Activated T-helper 17 cell treated with anti-CD3 and anti-CD28 coated beads, Interleukin-2, amount 50 U/mL, for 72 hours (primary cell): ENCODE results near the gene CDSN. TPM values are rescaled to one million over a fixed set of nuclear protein-coding genes. Genes with fewer than 3 reads are reported as not detected.

ENCODE experiments used
- ATAC-seq: fragments of 150-1000 bp; cut with Tn5 transposase; replicated peaks from 2 replicates; pipeline ENCODE4 v1.10.0; 2021; ENCODE audit warnings: mild to moderate bottlenecking, moderate library complexity
- H3K27ac Mint-ChIP-seq: one replicate; pipeline ENCODE4 v1.8.0; 2022; ENCODE audit warnings: mixed read lengths
- H3K27me3 Mint-ChIP-seq: one replicate; pipeline ENCODE4 v1.8.0; 2022; ENCODE audit warnings: mixed read lengths
- H3K36me3 Mint-ChIP-seq: one replicate; pipeline ENCODE4 v1.8.0; 2022; ENCODE audit warnings: low read depth, mild to moderate bottlenecking, mixed read lengths
- H3K4me1 Mint-ChIP-seq: one replicate; pipeline ENCODE4 v1.8.0; 2022; ENCODE audit warnings: mixed read lengths
- H3K4me3 Mint-ChIP-seq: one replicate; pipeline ENCODE4 v1.8.0; 2022; ENCODE audit warnings: mild to moderate bottlenecking, mixed read lengths
- H3K9me3 Mint-ChIP-seq: one replicate; pipeline ENCODE4 v1.8.0; 2022; ENCODE audit warnings: mixed read lengths
- total RNA-seq, 2 donors: library from RNA; stranded (reverse); gene quantifications; one replicate each; pipeline ENCODE4 v1.2.3, GENCODE V29; 2022

The CDSN gene
- total RNA-seq, 2 donors from 2014 or later, result not detected

DNA sequence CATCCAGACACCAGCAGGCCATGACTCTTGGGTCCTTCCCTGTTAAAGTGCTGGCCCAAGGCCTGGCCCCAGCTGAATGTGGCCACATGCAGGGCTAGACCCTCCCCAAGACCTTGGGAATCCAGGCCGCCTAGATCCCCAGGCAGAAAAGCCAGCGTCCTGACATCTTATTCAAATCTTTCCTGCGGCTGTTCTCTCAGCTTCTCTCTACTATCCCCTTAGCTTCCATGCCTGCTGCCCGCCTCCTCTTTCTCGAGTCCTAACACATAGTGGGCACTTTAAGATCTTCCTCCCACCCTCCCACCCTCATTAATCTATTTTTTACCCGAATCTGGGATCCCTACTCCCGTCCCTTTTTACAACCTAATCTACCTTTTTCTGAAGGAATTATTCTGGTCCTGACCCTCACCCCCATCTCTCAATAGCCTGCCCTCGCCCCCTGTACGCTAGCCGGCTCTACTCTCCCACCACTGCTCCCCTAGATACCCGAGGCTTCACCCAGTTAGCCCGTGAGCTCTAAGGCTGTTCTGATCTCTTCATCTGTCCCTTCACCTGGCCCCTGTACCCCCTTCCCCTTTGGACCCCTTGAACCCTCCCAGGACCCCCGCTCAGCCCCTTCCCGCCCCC, 37.4 kb upstream of the CDSN start, which contains the start of gene CCHCR1:
TSS of gene CCHCR1 (minus strand) at position 290 of the 627 bp plus-strand sequence. CDS start at position 88, 202 bp downstream.
- ATAC-seq, result peak; percentile 35
- Mint-ChIP-seq H3K27me3 (no peaks in the 10 kb centered on the region), H3K36me3 (peaks cover 90% of the 10 kb centered on the region), H3K4me3 (peak within 1 kb of the TSS; percentile 92), H3K4me1 (peaks cover 12% of the 10 kb centered on the region), H3K27ac (peak within 1 kb of the TSS; percentile 76), H3K9me3 (no peaks in the 10 kb centered on the region)

DNA sequence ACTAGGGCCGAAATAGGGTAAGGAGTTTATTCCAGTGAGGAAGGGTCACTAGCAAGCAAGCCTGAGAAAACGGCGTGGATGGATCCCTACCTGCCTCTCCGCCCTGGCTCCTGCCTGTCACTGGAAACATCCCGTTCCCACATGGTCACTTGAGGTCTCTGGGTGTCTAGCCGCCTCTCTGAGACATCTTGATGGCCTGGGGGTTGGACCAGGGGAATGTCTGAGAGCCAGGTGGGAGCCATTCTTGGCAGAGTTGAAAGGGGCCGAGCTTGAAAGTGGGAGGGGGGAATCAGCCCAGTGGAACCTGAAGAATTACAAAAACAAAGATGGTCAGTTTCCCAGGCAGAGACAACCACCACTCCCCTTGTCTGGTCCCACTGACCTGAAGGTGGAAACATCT, 36.4 kb upstream of the CDSN start:
- Mint-ChIP-seq H3K4me1 (peaks cover 5% of the 10 kb centered on the region), H3K27ac (no peak overlapping the region), H3K27me3 (no peaks in the 10 kb centered on the region), H3K4me3 (peak overlapping the region; percentile 92), H3K36me3 (peaks cover 83% of the 10 kb centered on the region), H3K9me3 (no peaks in the 10 kb centered on the region)
- no peak for ATAC-seq

DNA sequence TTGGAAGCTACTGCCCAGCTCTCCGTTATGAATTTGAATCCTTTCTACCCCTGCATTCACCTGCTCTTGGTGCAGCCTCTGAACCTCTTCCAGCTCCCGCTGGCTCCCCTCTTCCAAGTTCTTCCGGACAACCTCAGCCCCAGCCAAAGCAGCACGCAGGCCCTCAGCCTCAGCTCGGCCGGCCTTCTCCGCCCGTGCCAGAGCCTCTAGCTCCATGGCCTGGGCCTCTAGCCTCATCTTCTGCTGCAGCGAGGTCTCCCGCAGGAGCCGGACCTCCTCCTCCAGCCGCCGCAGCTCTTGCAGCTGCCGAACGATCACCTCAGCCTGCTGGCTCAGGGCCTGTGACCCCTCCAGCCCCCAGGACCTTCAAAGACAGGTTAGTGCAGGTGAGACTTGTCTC, 34.2 kb upstream of the CDSN start:
- ATAC-seq, result no peak
- Mint-ChIP-seq H3K27ac (no peak overlapping the region), H3K4me1 (peaks cover 6% of the 10 kb centered on the region), H3K27me3 (no peaks in the 10 kb centered on the region), H3K36me3 (peaks cover 81% of the 10 kb centered on the region), H3K9me3 (no peaks in the 10 kb centered on the region), H3K4me3 (no peak overlapping the region)

DNA sequence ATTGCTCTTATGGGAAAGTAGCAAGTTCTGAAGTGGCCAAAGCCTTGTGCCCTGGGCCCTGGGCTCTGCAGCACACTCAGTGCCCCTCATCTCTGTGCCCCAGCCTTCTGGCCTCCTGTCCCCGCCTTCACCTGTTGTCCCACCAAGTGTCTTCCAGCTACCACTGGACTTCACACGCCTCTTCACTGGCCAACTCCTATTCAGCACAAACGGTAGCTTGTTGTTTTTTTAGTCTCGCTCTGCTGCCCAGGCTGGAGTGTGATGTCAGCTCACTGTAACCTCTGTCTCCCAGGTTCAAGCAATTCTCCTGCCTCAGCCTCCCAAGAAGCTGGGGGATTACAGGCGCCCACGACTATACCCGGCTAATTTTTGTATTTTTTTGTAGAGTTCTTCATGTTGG, 32.5 kb upstream of the CDSN start:
- Mint-ChIP-seq H3K4me1 (peaks cover 6% of the 10 kb centered on the region), H3K4me3 (no peak overlapping the region), H3K27me3 (no peaks in the 10 kb centered on the region), H3K9me3 (no peaks in the 10 kb centered on the region), H3K36me3 (peaks cover 68% of the 10 kb centered on the region), H3K27ac (no peak overlapping the region)
- no peak for ATAC-seq

DNA sequence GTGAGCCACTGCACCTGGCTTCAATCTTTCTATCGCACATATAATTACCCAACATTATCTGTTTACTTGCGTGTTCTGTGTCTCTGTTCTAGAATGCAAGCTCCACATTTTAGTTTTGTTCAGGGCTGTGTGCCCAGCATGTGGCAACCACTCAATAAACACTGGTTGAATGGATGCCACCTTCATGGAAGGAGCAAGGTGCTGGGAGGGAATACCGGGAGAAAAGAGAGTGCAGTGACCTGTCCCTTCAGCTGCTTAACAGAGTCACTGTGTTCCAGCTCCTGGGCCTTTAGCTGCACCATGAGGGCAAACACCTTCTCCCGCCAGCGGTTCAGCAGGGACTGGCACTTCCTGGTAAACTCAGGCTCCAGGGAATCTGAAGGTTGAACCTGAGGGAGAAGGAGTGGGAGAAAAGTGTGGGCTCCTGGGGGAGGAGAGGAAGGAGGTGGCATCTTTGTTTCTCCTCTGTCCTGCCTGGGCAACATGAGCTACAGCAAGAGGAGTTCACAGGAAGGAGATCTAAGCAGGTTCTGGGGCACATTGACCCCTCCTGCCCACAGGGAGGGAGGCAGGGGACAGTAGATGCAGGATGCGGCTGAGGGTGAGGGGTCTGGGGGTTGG, 29.7 kb upstream of the CDSN start:
- Mint-ChIP-seq H3K27me3 (no peaks in the 10 kb centered on the region), H3K27ac (no peak overlapping the region), H3K4me3 (no peak overlapping the region), H3K9me3 (no peaks in the 10 kb centered on the region), H3K4me1 (peaks cover 6% of the 10 kb centered on the region), H3K36me3 (peaks cover 59% of the 10 kb centered on the region)
- no peak for ATAC-seq

DNA sequence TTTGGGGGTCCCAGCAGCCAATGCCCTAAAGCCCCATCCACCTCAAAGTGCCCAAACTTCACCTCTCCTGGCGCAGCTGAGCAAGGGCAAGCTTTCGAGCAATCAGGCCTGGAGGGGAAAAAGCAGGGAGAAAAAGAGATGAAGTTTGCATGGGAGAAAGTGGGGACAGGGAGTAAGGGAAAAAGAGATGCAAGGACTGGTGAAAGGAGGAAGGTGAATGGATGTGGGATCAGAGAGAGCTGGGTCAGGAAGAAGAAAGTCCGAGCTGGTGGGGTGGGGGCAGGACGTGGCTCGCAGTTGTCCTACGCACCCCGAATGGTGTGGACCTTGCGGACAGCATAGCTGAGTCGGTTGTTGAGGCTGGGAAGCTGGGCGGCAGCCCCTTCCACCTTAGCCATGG, 25.1 kb upstream of the CDSN start:
- peaks cover 45% of the 10 kb centered on the region for H3K36me3 Mint-ChIP-seq
- no peak overlapping the region for H3K27ac Mint-ChIP-seq
- H3K4me3 Mint-ChIP-seq, result no peak overlapping the region
- H3K9me3 Mint-ChIP-seq, result no peaks in the 10 kb centered on the region
- no peak for ATAC-seq
- no peaks in the 10 kb centered on the region for H3K27me3 Mint-ChIP-seq
- no peaks in the 10 kb centered on the region for H3K4me1 Mint-ChIP-seq

DNA sequence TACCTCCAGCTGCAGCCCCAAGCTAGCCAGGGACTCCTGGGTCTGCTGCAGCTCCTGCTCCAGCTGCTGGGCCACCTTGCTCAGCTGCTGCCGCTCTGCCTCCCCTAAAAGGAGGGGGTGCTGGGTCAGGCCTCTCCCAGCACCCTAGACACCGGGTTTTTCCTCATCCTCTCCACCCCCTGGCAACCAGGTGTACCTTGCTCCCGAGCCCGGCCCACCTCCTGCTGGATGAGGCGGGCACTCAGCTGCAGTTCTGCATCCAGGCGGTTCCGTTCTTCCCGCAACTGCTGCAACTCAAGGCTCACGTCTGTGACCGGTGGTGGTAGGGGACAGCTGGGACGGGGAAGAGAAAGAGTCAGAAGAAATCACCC, 24.7 kb upstream of the CDSN start:
- H3K36me3 Mint-ChIP-seq, result peaks cover 42% of the 10 kb centered on the region
- H3K27me3 Mint-ChIP-seq, result no peaks in the 10 kb centered on the region
- no peaks in the 10 kb centered on the region for H3K9me3 Mint-ChIP-seq
- H3K27ac Mint-ChIP-seq, result no peak overlapping the region
- no peak for ATAC-seq
- H3K4me1 Mint-ChIP-seq, result no peaks in the 10 kb centered on the region
- no peak overlapping the region for H3K4me3 Mint-ChIP-seq

DNA sequence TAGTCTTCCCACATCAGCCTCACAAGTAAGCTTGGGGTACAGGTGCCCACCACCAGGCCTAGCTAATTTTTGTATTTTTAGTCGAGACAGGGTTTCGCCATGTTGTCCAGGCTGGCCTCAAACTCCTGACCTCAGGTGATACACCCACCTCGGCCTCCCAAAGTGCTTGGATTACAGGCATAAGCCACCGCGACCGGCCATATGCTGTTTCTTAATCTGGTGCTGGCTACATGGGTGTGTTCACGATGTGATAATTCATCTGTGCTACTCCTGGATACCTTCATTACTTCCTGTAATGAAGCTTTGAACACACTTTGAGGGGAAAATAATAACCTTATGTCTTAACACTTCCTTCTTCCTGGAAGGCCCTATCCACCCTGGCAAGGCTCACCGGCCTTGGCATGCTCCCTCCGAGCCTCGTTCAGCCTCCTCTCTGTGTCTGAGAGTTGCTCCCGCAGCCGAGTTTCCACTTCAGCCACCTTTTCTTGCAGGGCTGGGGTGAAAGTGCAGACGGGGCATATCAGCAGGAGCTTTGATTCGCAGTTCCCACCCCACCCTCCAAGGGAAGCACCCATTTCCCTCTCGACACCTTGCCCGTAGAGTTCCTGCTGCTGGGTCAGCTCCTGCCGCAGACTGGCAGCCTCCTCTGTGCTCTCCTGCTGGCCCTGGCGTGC, 24.2 kb upstream of the CDSN start:
- ATAC-seq, result no peak
- no peak overlapping the region for H3K4me3 Mint-ChIP-seq

DNA sequence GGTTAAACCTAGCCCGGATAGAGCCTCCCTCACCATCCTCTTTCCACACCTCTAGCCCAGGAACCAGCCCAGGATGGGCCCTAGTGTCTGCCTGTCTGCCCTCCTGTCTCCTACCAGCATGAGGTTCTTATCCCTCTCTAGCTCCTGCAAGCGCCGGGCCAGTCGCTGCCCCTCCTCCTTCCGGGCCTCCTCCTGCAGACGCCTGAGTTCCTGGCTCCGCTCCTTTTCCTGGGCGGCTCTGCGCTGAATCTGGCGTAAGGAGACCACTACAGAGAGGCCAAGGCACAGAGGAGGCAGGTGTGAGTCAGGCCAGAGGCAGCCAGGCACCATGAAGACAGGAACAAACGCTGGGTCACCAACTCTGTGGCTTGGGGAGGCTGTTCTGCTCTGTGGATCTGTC, 22.9 kb upstream of the CDSN start:
- Mint-ChIP-seq H3K9me3 (no peaks in the 10 kb centered on the region), H3K4me1 (no peaks in the 10 kb centered on the region), H3K4me3 (no peak overlapping the region), H3K27ac (no peak overlapping the region), H3K27me3 (no peaks in the 10 kb centered on the region), H3K36me3 (peaks cover 33% of the 10 kb centered on the region)
- no peak for ATAC-seq

More for the DNA sequence above, 24.2 kb upstream of the CDSN start:
- Mint-ChIP-seq H3K36me3 (peaks cover 37% of the 10 kb centered on the region), H3K4me1 (no peaks in the 10 kb centered on the region), H3K27ac (no peak overlapping the region), H3K27me3 (no peaks in the 10 kb centered on the region), H3K9me3 (no peaks in the 10 kb centered on the region)

DNA sequence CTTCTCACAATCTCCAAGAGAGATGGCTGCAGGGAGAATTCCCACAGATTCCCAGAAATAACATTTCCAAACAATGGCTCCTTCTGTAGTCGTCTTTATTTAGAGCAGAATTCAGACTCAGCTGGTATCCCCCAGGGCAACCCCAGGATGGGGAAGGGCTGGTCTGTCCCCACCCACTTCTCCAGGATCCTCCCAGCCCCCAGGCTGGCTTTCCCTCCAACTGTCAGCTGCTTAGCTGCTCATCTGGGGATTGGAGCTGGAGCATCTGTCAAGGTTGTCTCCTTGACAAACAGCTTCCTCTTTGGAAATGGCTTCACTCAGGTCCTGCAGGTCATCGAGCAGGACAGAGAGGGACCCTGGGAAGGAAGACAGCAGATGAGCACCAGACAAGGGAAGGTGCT, 22.1 kb upstream of the CDSN start:
- no peaks in the 10 kb centered on the region for H3K9me3 Mint-ChIP-seq
- no peaks in the 10 kb centered on the region for H3K27me3 Mint-ChIP-seq
- no peak for ATAC-seq
- H3K4me1 Mint-ChIP-seq, result peaks cover 5% of the 10 kb centered on the region
- no peak overlapping the region for H3K4me3 Mint-ChIP-seq
- H3K27ac Mint-ChIP-seq, result no peak overlapping the region
- peaks cover 33% of the 10 kb centered on the region for H3K36me3 Mint-ChIP-seq

DNA sequence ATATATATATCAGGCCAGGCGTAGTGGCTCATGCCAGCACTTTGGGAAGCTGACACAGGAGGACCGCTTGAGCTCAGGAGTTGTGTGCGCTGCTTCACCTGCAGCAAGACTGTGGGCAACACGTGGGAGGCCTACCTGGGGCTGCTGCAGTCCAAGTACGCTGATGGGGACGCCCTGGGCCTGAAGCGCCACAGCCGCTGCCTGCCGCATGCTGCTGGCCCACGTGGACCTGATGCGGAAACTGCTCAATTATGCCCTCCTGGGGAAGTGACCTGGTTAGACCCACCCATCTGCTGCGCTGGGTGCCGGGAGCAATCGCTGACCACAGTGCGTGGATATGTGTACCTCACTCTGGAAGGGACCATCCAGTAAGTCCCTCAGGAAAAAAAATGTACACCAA, 20.4 kb upstream of the CDSN start:
- H3K36me3 Mint-ChIP-seq, result peaks cover 24% of the 10 kb centered on the region
- ATAC-seq, result no peak
- H3K9me3 Mint-ChIP-seq, result no peaks in the 10 kb centered on the region
- H3K4me1 Mint-ChIP-seq, result peaks cover 6% of the 10 kb centered on the region
- H3K4me3 Mint-ChIP-seq, result no peak overlapping the region
- H3K27me3 Mint-ChIP-seq, result no peaks in the 10 kb centered on the region
- no peak overlapping the region for H3K27ac Mint-ChIP-seq

DNA sequence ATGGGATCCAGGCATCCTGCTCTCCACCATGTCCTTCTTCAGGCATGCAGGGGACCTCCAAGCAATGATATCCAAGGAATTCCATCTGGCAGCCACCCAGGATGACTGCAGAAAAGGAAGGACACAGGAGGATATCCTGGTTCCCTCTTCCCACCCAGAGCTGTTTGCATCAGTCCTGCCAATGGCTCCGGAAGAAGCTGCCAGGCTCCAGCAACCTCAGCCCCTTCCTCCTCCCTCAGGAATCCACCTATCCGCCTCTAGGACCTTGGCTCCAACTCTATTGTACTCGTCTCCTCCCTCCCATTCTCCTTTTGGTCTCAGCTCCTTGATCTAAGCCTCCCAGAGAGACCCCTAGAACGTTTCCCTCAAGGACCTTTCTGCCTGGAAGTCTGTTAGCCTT, 19.4 kb upstream of the CDSN start:
- Mint-ChIP-seq H3K27me3 (no peaks in the 10 kb centered on the region), H3K4me1 (peaks cover 6% of the 10 kb centered on the region), H3K27ac (no peak overlapping the region), H3K9me3 (no peaks in the 10 kb centered on the region), H3K36me3 (peaks cover 13% of the 10 kb centered on the region), H3K4me3 (no peak overlapping the region)
- no peak for ATAC-seq

DNA sequence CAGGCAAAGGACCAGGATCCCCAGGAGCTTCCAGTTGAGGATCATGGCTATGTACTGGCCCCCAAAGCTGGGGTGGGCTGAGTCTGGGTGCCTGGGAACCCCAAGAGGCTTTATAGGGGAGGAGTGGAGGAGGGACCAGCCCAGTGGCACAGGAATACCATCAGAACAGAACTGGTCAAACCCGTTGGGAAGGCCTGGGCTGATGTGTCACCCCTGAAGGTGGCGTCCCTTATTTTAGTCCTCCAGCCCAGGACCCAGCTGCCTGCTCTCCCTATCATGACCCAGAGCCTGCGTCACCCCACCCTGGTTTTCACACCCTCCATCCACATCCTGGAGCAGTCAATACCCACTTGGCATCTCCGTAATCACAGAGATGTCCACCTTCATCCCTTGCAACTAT, 18.7 kb upstream of the CDSN start, which contains the start of gene PSORS1C2:
TSS of gene PSORS1C2 (minus strand) at position 85 of the 400 bp plus-strand sequence. CDS start at position 45, 40 bp downstream.
- Mint-ChIP-seq H3K4me3 (peak within 1 kb of the TSS; percentile 84), H3K27ac (peak within 1 kb of the TSS; percentile 86), H3K9me3 (no peaks in the 10 kb centered on the region), H3K4me1 (peaks cover 6% of the 10 kb centered on the region), H3K36me3 (peaks cover 8% of the 10 kb centered on the region), H3K27me3 (no peaks in the 10 kb centered on the region)
- ATAC-seq, result no peak

DNA sequence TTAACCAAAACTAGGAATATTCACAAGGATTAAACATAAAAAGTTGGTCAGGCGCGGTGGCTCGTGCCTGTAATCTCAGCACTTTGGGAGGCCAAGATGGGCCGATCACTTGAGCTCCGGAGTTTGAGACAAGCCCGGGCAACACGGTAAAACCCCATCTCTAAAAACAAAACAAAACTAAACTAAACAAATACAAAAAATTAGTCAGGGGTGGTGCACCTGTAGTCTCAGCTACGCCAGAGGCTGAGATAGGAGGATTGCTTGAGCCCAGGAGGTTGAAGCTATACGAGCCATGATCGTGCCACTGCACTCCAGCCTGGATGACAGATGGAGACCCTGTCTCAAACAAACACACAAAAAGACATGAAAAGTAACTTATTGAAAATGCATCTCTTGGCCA, 15.5 kb upstream of the CDSN start:
- no peak overlapping the region for H3K4me3 Mint-ChIP-seq
- H3K27me3 Mint-ChIP-seq, result no peaks in the 10 kb centered on the region
- peaks cover 6% of the 10 kb centered on the region for H3K4me1 Mint-ChIP-seq
- no peaks in the 10 kb centered on the region for H3K9me3 Mint-ChIP-seq
- no peak for ATAC-seq
- no peaks in the 10 kb centered on the region for H3K36me3 Mint-ChIP-seq
- no peak overlapping the region for H3K27ac Mint-ChIP-seq

DNA sequence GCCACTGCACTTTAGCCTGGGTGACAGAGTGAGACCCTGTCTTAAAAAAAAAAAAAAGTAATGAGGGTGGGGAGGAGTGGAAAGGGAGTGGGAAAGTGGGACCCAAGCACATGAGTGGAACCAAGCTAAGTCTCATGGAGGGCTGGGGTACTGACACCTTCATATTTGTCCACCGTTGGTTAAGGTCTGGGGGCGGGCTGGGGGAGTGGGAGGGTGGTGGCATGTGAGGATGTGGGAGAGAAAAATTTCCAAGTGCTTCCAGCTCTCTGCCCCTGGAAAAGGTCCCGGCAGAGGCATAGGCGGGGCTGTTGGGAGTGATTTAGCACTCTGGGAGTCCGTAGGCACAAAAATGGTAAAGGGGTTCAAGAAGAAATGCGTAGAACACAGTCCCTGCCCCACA, 12.6 kb upstream of the CDSN start:
- no peaks in the 10 kb centered on the region for H3K36me3 Mint-ChIP-seq

More for the DNA sequence above, 12.6 kb upstream of the CDSN start:
- ATAC-seq, result no peak
- peaks cover 10% of the 10 kb centered on the region for H3K4me1 Mint-ChIP-seq
- no peak overlapping the region for H3K4me3 Mint-ChIP-seq
- no peaks in the 10 kb centered on the region for H3K9me3 Mint-ChIP-seq
- H3K27me3 Mint-ChIP-seq, result no peaks in the 10 kb centered on the region
- no peak overlapping the region for H3K27ac Mint-ChIP-seq
